T1000 (cell line): Measurements from ENCODE around the gene PHC3.

Experiments
- DNase-seq: peaks from one replicate; lab custom pipeline; 2025; ENCODE audit warnings: mixed read lengths; lab: John Stamatoyannopoulos, UW

The PHC3 gene

GRCh38 chr3:170078620-170079281 is 102.8 kb downstream of the PHC3 start:
- no peak for DNase-seq

- DNase-seq: no peak
Measured at GRCh38 chr3:170077361-170077760, 104.2 kb downstream of the PHC3 start.

- peak; percentile 15 for DNase-seq
Measured at GRCh38 chr3:170076715-170077238, 104.8 kb downstream of the PHC3 start.

- DNase-seq: no peak
Measured at GRCh38 chr3:170075441-170076091, 106.0 kb downstream of the PHC3 start.

GRCh38 chr3:170064108-170064507 is 117.4 kb downstream of the PHC3 start:
- DNase-seq: no peak

- no peak for DNase-seq
Measured at GRCh38 chr3:170063691-170064090, 117.8 kb downstream of the PHC3 start.

- DNase-seq: no peak
Measured at GRCh38 chr3:170062769-170063168, 118.8 kb downstream of the PHC3 start.

- no peak for DNase-seq
Measured at GRCh38 chr3:170062068-170062467, 119.5 kb downstream of the PHC3 start.

- DNase-seq: no peak
Measured at GRCh38 chr3:170059447-170059846, 122.1 kb downstream of the PHC3 start.

- no peak for DNase-seq
Measured at GRCh38 chr3:170058127-170058526, 123.4 kb downstream of the PHC3 start.

GRCh38 chr3:170057550-170057949 is 124.0 kb downstream of the PHC3 start:
- no peak for DNase-seq

- DNase-seq: no peak
Measured at GRCh38 chr3:170056710-170057454, 124.7 kb downstream of the PHC3 start.

- no peak for DNase-seq
Measured at GRCh38 chr3:170055209-170055608, 126.3 kb downstream of the PHC3 start.

- DNase-seq: no peak
Measured at GRCh38 chr3:170054204-170054603, 127.3 kb downstream of the PHC3 start.

- DNase-seq: no peak
Measured at GRCh38 chr3:170052398-170052797, 129.1 kb downstream of the PHC3 start.

GRCh38 chr3:170050753-170051152 is 130.8 kb downstream of the PHC3 start:
- no peak for DNase-seq

GRCh38 chr3:170049146-170050000 is 132.2 kb downstream of the PHC3 start:
- no peak for DNase-seq

GRCh38 chr3:170047133-170047404 is 134.5 kb downstream of the PHC3 start:
- DNase-seq: no peak

GRCh38 chr3:170046269-170047132 is 135.0 kb downstream of the PHC3 start:
- DNase-seq: no peak

- no peak for DNase-seq
Measured at GRCh38 chr3:170044795-170045244, 136.7 kb downstream of the PHC3 start.

- no peak for DNase-seq
Measured at GRCh38 chr3:170044271-170044670, 137.3 kb downstream of the PHC3 start.
